ENCODE measurements around the gene ARF4. TPM values are rescaled to one million over a fixed set of nuclear protein-coding genes. Genes with fewer than 3 reads are reported as not detected.
A peak's percentile ranks its signal among the peaks of the same experiment; 100 is the strongest.

ARF4 gene
- total and polyA plus RNA-seq, 3 experiments from 2014 or later = 74.4 to 124 (median 78.5) TPM

DNA sequence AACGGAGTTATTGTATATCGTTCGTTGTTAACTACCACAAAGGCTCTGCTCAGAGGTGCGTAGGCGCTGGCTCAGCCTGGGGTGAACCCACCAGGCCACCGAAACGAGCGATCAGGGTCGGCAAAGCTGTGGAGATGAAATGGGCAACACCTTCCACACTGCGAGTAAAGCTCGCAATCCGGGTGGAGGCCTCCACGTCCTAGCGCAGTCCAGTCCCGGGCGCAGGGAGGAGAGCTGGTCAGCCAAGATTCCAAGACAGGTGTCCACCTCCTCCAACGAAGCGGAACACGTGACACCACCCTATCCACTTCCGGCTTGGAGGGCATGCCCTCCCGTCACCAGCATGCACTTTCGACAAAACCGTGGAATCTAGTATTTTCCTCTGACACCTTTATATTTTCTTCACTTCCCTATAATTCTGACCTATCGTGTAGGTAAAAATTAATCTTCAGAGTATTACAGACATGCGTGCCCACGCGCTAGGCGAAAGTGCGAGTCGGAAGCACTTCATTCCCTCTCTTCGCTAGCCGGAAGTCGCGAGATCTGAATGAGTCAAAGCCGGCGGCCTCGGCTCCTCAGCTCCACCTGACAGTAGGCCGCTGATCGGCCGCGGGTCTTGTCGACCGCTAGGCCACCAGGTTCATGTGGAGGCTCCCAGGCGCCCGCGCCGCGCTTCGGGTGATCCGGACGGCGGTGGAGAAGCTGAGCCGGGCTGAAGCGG is 41.2 kb downstream of the ARF4 start, which contains the start of gene PDE12:
TSS of gene PDE12 (plus strand) at position 537 of the 721 bp plus-strand sequence. CDS start at position 643, 106 bp downstream.
- H3K36me3 ChIP-seq (ENCODE audit: insufficient read depth, low read length) = no peaks in the 10 kb centered on the region
- peak within 1 kb of the TSS; percentile 55 for H3K4me3 ChIP-seq (ENCODE audit: low read length)
- H3K4me1 ChIP-seq (ENCODE audit: insufficient read depth, low read length) = peaks cover 27% of the 10 kb centered on the region
- H3K4me1 Mint-ChIP-seq = peaks cover 40 to 51% (median 47%) of the 10 kb centered on the region in 3 donors
- ChIA-PET POLR2A (interaction anchor here (0.5 to 3.3 kb wide), 10 partner anchors 13 to 202 kb away, joined by 3 to 68 read pairs (median 3); partner anchors contain the start of genes ARF4, DENND6A and SLMAP), CTCF (interaction anchor here (0.5 to 1.6 kb wide), 5 partner anchors 16 to 200 kb away, joined by 3 to 6 read pairs (median 3); partner anchors contain the start of gene SLMAP)
- H3K27me3 Mint-ChIP-seq = no peaks in the 10 kb centered on the region
- peak within 1 kb of the TSS; percentile 85 to 95 (median 88) for H3K4me3 Mint-ChIP-seq
- H3K9me3 ChIP-seq (ENCODE audit: low read length) = no peaks in the 10 kb centered on the region
- H3K27me3 ChIP-seq (ENCODE audit: insufficient read depth, low read length, poor library complexity, severe bottlenecking) = no peaks in the 10 kb centered on the region
- no peaks in the 10 kb centered on the region for H3K9me3 Mint-ChIP-seq
- H3K27ac Mint-ChIP-seq = peak within 1 kb of the TSS; percentile 93 to 100 (median 99)
- H3K36me3 Mint-ChIP-seq = peaks cover 0 to 37% (median 6%) of the 10 kb centered on the region in 3 donors
- DNase-seq = peak; percentile 73 to 87 (median 80)
- peak within 1 kb of the TSS; percentile 88 for H3K27ac ChIP-seq (ENCODE audit: low read depth, low read length)

DNA sequence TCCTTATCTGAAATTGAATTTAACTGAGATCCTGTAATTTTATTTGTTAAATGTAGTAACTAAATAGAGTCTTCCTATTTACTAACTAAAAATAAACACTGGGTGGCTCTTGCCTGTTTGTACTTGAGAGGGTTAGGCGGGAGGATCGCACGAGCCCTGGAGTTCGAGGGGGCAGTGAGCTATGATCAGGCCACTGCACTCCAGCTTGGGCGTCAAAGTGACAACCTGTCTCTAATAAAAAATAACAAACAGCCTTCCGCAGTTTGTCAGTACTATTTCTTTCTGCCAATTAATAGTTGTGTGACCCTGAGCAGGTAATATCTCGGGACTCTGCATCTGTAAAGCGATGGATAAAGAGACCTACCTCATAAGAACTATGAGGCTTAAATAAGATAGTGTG is 41.8 kb downstream of the ARF4 start:
- Histone ChIP-seq H3K27me3 (ENCODE audit: insufficient read depth, low read length, poor library complexity, severe bottlenecking) (no peaks in the 10 kb centered on the region), H3K4me3 (ENCODE audit: low read length) (peak overlapping the region; percentile 55), H3K4me1 (ENCODE audit: insufficient read depth, low read length) (peaks cover 24% of the 10 kb centered on the region), H3K27ac (ENCODE audit: low read depth, low read length) (peak overlapping the region; percentile 88), H3K36me3 (ENCODE audit: insufficient read depth, low read length) (no peaks in the 10 kb centered on the region), H3K9me3 (ENCODE audit: low read length) (no peaks in the 10 kb centered on the region)
- peaks cover 35 to 45% (median 41%) of the 10 kb centered on the region in 3 donors for H3K4me1 Mint-ChIP-seq
- no peaks in the 10 kb centered on the region for H3K9me3 Mint-ChIP-seq
- peaks cover 0 to 1% of the 10 kb centered on the region in 2 donors for H3K27me3 Mint-ChIP-seq
- CTCF ChIA-PET = interaction anchor here (1.4 kb wide), 1 partner anchor 158 kb away, joined by 6 read pairs; no protein-coding TSS in a partner anchor
- peaks cover 0 to 31% (median 6%) of the 10 kb centered on the region in 3 donors for H3K36me3 Mint-ChIP-seq
- H3K4me3 Mint-ChIP-seq = peak overlapping the region; percentile 85 to 95 (median 88)
- POLR2A ChIA-PET = interaction anchor here (0.5 to 3.3 kb wide), 5 partner anchors 13 to 41 kb away, joined by 3 to 68 read pairs (median 3); partner anchors contain the start of gene ARF4
- no peak for DNase-seq
- peak overlapping the region; percentile 93 to 100 (median 99) for H3K27ac Mint-ChIP-seq

- no peaks in the 10 kb centered on the region for H3K4me1 ChIP-seq (ENCODE audit: insufficient read depth, low read length)
- no peaks in the 10 kb centered on the region for H3K27me3 ChIP-seq (ENCODE audit: insufficient read depth, low read length, poor library complexity, severe bottlenecking)
- no peak overlapping the region for H3K27ac ChIP-seq (ENCODE audit: low read depth, low read length)
- POLR2A ChIA-PET = no interaction called here
- H3K4me1 Mint-ChIP-seq = peaks cover 2 to 8% (median 6%) of the 10 kb centered on the region in 3 donors
- no peak overlapping the region for H3K4me3 Mint-ChIP-seq
- H3K36me3 ChIP-seq (ENCODE audit: insufficient read depth, low read length) = no peaks in the 10 kb centered on the region
- H3K36me3 Mint-ChIP-seq = no peaks in the 10 kb centered on the region
- no peaks in the 10 kb centered on the region for H3K9me3 ChIP-seq (ENCODE audit: low read length)
- H3K4me3 ChIP-seq (ENCODE audit: low read length) = no peak overlapping the region
- CTCF ChIA-PET = no interaction called here
- DNase-seq = no peak
- H3K27me3 Mint-ChIP-seq = peaks cover 0 to 6% of the 10 kb centered on the region in 2 donors
- no peak overlapping the region for H3K27ac Mint-ChIP-seq
- no peaks in the 10 kb centered on the region for H3K9me3 Mint-ChIP-seq
Observed at GRCh38 chr3:57546616-57547015, 50.5 kb downstream of the ARF4 start.

DNA sequence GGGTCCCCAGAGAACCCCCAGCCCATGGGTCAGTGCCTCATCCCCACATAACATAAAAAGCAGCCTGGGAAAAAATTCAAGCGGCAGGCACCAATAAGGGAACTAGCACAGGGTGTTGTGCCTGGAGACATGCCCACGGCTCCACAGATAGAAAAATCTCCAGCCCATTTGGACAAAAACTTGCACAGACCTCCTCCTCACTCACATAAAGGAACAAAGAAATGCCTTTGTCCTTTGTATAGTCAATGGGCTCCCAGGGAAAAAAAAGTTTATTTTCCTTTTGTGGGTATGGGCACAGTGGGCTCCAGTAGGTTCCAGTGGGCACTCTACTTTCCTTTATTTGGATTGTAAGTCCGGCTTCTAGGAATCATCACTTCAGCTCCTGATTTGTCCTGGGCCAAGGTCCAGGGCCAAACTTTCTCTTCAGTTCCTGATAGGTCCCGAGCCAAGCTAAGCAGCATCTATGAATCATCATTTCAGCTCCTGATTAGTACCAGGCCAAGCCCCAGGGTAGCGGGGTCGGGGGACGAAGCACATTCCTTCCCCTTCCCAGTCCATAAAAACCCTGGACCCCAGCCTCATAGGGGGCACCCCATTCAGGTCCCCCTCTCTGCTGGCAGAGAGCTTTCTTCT is 51.4 kb downstream of the ARF4 start:
- ChIA-PET POLR2A (no interaction called here), CTCF (no interaction called here)
- Mint-ChIP-seq H3K4me1 (peaks cover 2 to 8% (median 6%) of the 10 kb centered on the region in 3 donors), H3K9me3 (no peaks in the 10 kb centered on the region), H3K27me3 (peaks cover 0 to 7% of the 10 kb centered on the region in 2 donors), H3K36me3 (no peaks in the 10 kb centered on the region), H3K4me3 (no peak overlapping the region), H3K27ac (no peak overlapping the region)
- DNase-seq = no peak
- H3K36me3 ChIP-seq (ENCODE audit: insufficient read depth, low read length) = no peaks in the 10 kb centered on the region
- H3K9me3 ChIP-seq (ENCODE audit: low read length) = no peaks in the 10 kb centered on the region
- H3K27me3 ChIP-seq (ENCODE audit: insufficient read depth, low read length, poor library complexity, severe bottlenecking) = no peaks in the 10 kb centered on the region
- no peak overlapping the region for H3K27ac ChIP-seq (ENCODE audit: low read depth, low read length)
- H3K4me1 ChIP-seq (ENCODE audit: insufficient read depth, low read length) = no peaks in the 10 kb centered on the region
- no peak overlapping the region for H3K4me3 ChIP-seq (ENCODE audit: low read length)

DNA sequence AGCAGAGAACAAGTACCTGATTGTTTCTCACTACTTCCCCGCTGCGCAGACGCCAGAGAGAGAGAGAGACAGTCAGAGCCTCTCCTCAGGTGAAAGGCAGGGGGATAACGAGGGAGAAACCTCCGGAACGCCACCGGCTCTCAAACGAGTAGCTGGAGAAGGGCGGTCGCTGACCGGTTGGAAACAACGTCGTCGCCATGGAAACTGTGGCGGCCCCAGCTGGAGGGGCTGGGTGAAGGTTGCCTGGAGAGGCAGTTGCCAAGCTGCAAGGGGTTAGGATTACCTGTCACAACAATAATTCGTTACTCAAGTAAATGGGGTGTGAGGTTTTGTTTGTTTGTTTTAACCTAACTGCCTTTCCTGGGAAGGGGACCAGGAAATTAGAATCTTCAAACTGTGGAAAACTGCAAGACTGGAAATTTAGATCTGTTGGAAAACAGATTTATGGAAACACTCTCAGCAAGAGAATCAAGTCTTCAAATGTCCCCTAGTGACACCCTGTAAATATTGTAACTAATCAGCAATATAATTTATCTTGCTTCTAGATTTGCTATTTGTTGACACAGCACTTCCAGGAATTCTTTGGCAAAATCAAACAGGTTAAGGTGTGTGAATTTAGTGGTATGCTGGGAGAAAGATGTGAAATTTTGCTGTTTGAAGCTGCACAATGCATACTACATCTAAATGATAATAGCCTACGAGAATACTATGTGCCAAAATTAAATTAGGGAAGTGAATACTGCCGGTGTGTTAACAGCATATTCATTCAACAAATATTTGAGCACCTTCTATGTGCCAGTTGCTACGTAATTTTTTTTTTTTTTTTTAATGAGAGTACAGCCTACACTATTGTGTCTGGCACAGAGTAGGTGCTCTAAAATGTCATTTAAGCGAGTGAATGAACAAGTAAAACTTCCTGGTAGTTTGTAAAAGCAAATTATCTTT is 52.7 kb downstream of the ARF4 start, which contains the start of gene DNAH12:
TSS of gene DNAH12 (minus strand) at position 164 of the 945 bp plus-strand sequence. CDS start 1,474 bp downstream, outside the sequence.
- Histone ChIP-seq H3K27ac (ENCODE audit: low read depth, low read length) (no peak within 1 kb of the TSS), H3K4me1 (ENCODE audit: insufficient read depth, low read length) (no peaks in the 10 kb centered on the region), H3K9me3 (ENCODE audit: low read length) (no peaks in the 10 kb centered on the region), H3K27me3 (ENCODE audit: insufficient read depth, low read length, poor library complexity, severe bottlenecking) (no peaks in the 10 kb centered on the region), H3K36me3 (ENCODE audit: insufficient read depth, low read length) (no peaks in the 10 kb centered on the region), H3K4me3 (ENCODE audit: low read length) (no peak within 1 kb of the TSS)
- Mint-ChIP-seq H3K9me3 (no peaks in the 10 kb centered on the region), H3K4me3 (no peak within 1 kb of the TSS), H3K27me3 (peaks cover 0 to 6% of the 10 kb centered on the region in 2 donors), H3K4me1 (peaks cover 2 to 8% (median 6%) of the 10 kb centered on the region in 3 donors), H3K27ac (no peak within 1 kb of the TSS), H3K36me3 (no peaks in the 10 kb centered on the region)
- CTCF ChIA-PET = no interaction called here
- DNase-seq = no peak
- POLR2A ChIA-PET = no interaction called here

GRCh38 chr3:57538465-57538864 is 58.7 kb downstream of the ARF4 start:
- ChIA-PET CTCF (no interaction called here), POLR2A (no interaction called here)
- no peak for DNase-seq
- H3K4me1 Mint-ChIP-seq = no peaks in the 10 kb centered on the region
- no peak overlapping the region for H3K4me3 ChIP-seq (ENCODE audit: low read length)
- H3K36me3 ChIP-seq (ENCODE audit: insufficient read depth, low read length) = no peaks in the 10 kb centered on the region
- H3K9me3 ChIP-seq (ENCODE audit: low read length) = no peaks in the 10 kb centered on the region
- H3K9me3 Mint-ChIP-seq = peaks cover 0 to 6% (median 0%) of the 10 kb centered on the region in 5 donors
- H3K27me3 ChIP-seq (ENCODE audit: insufficient read depth, low read length, poor library complexity, severe bottlenecking) = no peaks in the 10 kb centered on the region
- H3K4me3 Mint-ChIP-seq = no peak overlapping the region
- H3K27ac Mint-ChIP-seq = no peak overlapping the region
- H3K4me1 ChIP-seq (ENCODE audit: insufficient read depth, low read length) = no peaks in the 10 kb centered on the region
- H3K27ac ChIP-seq (ENCODE audit: low read depth, low read length) = no peak overlapping the region
- peaks cover 0 to 5% (median 2%) of the 10 kb centered on the region in 3 donors for H3K36me3 Mint-ChIP-seq
- H3K27me3 Mint-ChIP-seq = peaks cover 0 to 1% of the 10 kb centered on the region in 2 donors

DNA sequence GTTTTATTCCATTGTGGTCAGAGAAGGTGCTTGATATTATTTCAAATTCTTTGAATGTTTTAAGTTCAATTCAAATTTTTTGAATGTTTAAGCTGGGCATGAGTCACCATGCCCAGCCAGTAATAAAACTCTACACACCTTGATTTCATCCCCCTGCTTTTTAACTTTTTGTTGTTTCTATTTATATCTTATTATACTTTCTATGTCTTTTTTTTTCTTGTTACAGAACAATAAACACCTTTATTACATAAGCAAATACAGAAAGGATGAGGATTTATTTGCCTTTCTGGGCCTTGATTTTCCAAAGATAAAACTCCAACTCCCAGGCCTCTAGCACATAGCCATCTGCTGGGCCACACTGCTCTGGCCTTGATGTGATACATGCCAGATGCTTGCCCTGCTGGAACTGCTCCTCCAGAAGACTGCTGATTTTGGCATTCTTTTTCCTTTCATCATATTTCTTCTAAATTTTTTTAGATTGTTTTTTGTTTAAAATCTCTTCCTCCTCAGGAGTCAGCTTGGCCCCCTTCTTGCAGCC is 67.0 kb downstream of the ARF4 start:
- no peak overlapping the region for H3K27ac Mint-ChIP-seq
- peaks cover 0 to under 1% (median 0%) of the 10 kb centered on the region in 3 donors for H3K36me3 Mint-ChIP-seq
- Histone ChIP-seq H3K27me3 (ENCODE audit: insufficient read depth, low read length, poor library complexity, severe bottlenecking) (no peaks in the 10 kb centered on the region), H3K36me3 (ENCODE audit: insufficient read depth, low read length) (no peaks in the 10 kb centered on the region), H3K9me3 (ENCODE audit: low read length) (no peaks in the 10 kb centered on the region), H3K4me1 (ENCODE audit: insufficient read depth, low read length) (no peaks in the 10 kb centered on the region), H3K27ac (ENCODE audit: low read depth, low read length) (no peak overlapping the region), H3K4me3 (ENCODE audit: low read length) (no peak overlapping the region)
- CTCF ChIA-PET = no interaction called here
- H3K4me1 Mint-ChIP-seq = no peaks in the 10 kb centered on the region
- POLR2A ChIA-PET = no interaction called here
- peaks cover 4 to 5% of the 10 kb centered on the region in 2 donors for H3K27me3 Mint-ChIP-seq
- DNase-seq = no peak
- H3K4me3 Mint-ChIP-seq = no peak overlapping the region
- no peaks in the 10 kb centered on the region for H3K9me3 Mint-ChIP-seq
